HG03342 (cell line): Measurements from ENCODE around the gene FCN2.

ENCODE experiments used
- ATAC-seq: cut with Tn5 transposase; IDR thresholded peaks from one replicate; pipeline ENCODE4 v1.9.1; 2021; ENCODE audit warnings: mild to moderate bottlenecking, moderate library complexity; ENCODE audit not compliant: unreplicated experiment

Gene FCN2

GRCh38 chr9:134899818-134900217 lies 19.2 kb downstream of the FCN2 start:
- no peak for ATAC-seq

GRCh38 chr9:134902936-134903335 lies 22.3 kb downstream of the FCN2 start:
- no peak for ATAC-seq

DNA sequence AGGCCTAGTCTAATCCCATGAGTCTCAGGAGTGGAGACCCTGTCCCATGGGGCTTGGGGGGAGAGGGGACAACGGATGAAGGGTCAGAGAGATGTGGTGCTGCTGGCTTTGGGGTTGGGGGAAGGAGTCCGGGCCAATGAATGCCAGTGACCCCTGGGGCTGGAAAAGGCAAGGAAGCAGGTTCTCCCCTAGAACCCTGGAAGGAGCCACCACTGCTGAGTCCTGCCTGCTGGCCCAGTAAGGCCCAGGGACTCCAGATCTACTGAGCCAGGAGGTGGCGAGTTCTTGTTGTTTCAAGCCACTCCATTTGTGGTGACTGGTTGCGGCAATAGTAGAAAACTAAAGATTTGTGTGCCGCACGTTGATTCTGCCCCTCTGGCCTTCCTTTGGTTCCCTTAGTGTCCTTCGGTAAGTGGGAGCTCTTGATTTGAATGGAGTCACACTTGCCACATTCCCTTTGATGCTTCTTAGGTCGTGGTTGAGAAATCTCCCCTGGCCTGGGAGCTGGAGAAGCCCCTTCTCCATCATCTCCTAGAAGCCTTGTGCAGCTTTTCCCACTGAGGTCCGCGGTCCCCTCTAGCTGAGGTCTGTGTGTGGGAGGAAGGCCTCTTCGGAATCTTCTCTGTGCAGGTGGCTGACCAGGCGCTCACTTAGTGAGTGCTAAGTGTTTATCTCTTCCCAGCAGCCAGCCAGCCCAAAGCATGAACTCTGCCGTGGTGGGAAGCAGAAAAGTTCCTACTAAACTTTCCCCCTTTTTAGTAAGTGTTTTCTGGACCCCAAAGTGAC lies 28.1 kb downstream of the FCN2 start:
- no peak for ATAC-seq

- no peak for ATAC-seq
Measured at GRCh38 chr9:134909511-134910481, 29.2 kb downstream of the FCN2 start.

GRCh38 chr9:134912126-134912840 lies 31.7 kb downstream of the FCN2 start:
- ATAC-seq = no peak

DNA sequence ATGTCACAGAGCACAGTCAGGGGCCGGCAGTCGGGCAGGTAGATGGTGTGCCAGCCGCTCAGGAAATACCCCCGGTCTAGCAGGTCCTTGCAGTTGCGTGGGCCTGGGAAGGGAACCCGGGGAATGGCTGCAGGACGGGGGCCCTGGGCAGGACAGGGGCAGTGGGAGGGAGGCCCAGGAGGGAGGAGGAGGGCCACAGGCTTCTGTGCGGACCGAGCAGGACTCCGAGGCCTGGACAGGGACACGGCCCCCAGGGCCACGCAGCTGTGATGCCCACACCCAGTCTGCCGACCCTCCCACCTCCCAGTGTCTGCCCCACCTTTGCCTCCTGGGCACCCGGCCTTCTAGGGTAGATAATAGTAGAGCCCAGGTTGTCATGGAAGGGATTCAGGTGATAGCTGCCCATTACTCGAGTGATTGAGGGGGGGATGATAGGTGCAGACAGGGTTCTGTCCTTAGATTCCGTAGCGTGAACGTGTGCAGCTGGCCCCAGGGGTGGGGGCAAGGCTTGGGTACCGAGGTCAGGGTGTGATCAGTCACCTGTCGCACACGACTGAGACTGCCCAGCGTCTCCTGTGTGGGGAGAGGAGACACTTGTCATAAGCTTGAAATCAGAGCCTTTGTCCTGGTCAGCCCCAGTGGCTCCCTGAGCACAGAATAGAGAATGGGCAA lies 32.6 kb downstream of the FCN2 start:
- ATAC-seq = no peak

DNA sequence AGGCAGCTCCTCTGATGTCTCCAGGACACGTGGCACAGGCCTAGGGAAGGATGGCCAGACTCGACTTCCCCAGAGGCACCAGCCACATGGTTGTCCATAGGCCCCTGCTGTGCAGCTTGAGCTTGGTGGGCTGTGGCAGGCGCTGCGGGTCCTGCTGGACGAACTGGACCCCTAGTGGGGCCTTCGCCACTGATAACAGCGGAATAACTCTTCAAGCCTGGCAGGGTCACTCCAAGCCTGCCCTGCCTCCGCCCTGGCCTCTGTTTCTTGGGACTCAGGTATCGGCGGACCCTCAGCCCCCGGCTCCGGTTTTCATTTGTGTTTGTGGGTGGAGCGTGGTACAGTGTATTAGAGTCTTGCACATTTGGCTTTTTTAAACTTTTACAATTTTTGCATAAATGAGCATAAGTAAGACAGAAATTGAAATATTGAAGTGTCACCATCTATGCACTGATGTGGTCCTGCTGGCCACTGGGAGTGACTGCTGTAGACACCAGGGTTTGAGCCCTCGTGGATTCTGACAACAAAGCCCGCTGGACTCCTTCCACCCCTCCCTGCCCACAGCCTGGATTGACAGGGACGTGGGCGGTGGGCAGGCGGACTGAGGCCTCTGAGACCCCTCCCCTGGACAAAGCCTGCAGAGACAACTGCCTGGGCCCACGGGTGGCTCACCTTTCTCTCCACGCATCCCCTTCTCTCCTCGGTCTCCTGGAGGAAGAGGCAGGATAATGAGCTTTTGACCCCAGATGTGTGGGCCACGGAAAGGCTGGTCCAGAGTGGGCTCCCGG lies 33.3 kb downstream of the FCN2 start:
- no peak for ATAC-seq

DNA sequence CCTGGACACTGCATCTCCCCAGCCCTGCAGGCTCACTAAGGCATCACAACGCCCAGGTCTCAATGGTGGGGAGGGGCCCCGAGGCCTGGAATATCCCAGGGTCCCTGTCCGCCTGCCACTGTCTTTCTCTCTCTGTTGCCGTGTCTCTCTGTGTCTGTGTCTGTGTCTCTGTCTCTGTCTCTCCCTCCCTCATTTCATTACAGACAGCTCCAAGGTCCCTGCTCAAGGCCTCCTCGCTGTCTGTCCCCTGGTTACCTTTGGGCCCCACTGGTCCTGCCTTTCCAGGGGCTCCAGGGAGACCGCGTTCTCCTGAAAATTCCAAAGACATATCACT lies 33.9 kb downstream of the FCN2 start:
- no peak for ATAC-seq

GRCh38 chr9:134915046-134915985 lies 34.7 kb downstream of the FCN2 start:
- ATAC-seq = no peak

DNA sequence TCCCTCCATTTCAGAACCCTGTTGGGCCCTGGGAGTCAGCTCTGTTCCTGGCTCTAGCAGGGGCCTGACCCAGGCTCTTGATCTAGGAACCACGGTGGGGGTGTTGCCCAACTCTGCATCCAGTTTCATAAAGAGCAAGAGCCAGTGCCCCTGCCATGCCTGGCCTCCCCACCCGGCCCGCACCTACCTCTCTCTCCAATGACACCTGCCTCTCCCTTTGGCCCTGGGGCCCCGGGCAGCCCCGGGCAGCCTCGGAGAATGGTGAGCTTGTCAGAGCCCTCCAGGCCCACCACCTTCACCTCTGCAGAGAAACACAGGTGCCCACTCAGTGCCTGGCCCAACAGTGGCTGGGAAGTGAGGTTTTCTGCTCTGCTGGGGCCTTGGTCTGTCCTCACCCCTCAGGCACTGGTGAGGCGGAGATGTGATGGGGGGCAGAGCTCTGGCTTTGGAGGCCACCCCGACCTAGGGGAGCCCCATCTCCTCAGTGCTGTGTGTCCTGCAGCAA lies 35.6 kb downstream of the FCN2 start:
- no peak for ATAC-seq

- no peak for ATAC-seq
Measured at GRCh38 chr9:134917431-134918373, 37.1 kb downstream of the FCN2 start, which contains the start of gene FCN1. TSS of gene FCN1 (minus strand) at chr9:134917912. CDS start at chr9:134917871, 41 bp downstream.

DNA sequence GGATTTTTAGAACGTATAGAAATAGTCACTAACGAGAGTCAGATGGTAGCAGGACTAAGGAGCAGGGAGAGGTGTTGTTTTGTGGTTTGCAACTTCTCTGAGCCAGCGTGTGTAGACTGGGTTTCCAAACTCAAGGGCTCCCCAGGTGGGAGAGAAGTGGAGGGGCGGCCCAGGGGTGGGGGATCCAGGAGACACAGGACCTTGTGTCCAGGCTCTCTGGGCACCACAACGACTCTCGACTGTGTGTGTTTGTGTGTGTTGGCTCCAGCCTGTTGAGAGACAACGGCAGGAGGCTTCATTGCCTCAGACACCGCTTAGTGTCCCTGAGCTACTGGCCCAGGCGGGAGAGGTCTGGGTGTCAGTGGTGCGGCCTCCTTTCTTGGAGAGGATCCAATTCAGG lies 38.0 kb downstream of the FCN2 start:
- no peak for ATAC-seq

DNA sequence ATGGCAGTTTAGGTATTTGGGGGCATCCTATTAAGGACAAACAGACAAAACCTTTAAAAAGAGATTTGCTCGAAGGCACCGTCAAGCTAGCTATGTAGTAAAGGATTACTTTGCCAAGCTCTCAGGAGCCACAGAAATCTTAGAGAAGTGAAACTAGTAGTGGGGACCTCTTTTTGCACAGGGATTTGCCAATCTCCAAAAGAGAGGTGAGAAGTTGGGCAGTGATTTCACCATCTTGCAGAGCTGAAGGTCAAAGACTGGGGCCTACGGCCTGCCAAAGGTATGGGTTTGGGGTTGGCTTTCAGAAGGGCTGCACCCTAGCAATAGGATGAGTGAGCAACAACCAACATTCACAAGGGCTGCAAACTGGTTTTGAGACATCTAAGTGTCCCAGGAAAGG lies 38.7 kb downstream of the FCN2 start:
- no peak for ATAC-seq

DNA sequence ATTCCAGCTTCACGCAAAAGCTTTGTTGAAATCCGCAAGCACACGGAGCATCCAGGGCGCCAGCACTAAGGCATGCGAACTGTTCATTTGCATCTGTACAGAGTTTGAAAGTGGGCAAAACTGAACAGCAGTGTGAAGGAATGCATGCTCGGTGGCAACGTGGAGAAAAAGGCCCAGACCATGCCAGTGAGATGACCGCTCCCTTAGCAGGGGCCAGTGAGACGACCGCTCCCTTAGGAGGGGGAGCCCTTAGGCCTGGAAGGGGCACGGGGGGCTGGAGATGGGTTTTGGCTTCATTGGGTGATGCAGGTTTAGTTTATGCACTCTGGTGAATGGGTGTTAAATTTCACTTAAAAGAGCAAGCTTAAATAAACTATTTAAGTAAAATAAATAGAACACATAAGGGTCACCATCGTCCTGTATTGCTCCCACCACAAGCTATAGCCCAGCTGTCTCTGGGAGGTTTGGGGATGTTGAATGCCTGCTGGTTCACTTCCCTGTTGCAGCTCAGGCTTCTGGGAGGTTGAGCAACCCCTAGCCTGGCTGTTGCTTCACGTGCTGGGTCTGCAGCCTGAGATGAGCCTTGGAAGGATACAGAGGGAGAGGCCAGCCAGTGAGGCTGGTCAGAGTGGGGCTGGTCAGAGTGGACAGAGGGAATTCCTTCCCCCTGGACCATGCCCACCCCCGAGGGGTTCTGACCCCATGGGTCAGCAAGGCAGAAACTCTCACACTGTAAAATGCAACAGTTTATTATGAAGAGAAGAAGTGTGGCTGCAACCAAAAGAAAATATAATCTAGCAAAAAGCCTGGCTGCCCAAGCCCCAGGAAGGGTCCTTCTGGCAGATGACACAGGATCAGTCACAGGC lies 41.7 kb downstream of the FCN2 start:
- ATAC-seq = no peak

- no peak for ATAC-seq
Measured at GRCh38 chr9:134922932-134923240, 42.3 kb downstream of the FCN2 start.

DNA sequence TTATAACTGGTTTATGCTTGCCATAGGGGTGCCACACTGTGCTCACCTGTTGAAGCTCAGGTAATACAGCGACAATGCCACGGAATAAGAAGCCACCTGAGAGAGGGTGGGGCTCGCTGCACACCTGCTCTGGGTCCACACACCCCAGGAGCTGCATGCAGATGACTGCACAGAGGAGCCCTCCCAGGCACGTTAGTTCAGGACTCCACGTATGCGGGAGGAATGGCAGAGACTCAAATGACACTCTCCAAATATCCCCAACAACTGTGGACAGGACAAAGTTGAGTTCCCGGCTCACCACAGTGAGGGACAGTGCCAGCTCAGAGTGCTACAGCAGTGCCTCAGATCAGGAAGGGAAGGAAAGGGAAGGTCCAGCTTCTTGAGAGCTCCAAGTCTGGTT lies 42.9 kb downstream of the FCN2 start:
- ATAC-seq = no peak

- no peak for ATAC-seq
Measured at GRCh38 chr9:134925011-134925511, 44.5 kb downstream of the FCN2 start.
